HepG2 (cell line): ENCODE results near the gene SF1. TPM values are rescaled to one million over a fixed set of nuclear protein-coding genes. Genes with fewer than 3 reads are reported as not detected.

Source experiments
- ATAC-seq: fragments of 200-7000 bp; cut with Tn5 transposase; 3 replicates; pipeline ENCODE4 v1.9.1; 2020; ENCODE audit warnings: mild to moderate bottlenecking, moderate library complexity
- BruUV-seq: library from RNA; stranded (reverse); fragments of 400-500 nt; replicated peaks from 2 replicates; lab custom pipeline; 2021; lab: Mats Ljungman, UMichigan
- CTCF ChIA-PET: fragments of 300-600 bp; formaldehyde crosslinking; extraction: SDS; loops from one replicate; lab custom pipeline; 2021; ENCODE audit warnings: low total read pairs, inconsistent platforms, low intra/inter-chr PET ratio; lab: Yijun Ruan, JAX
- POLR2A ChIA-PET: fragments of 350-600 bp; sonication (Branson Sonifier 250); formaldehyde crosslinking; loops from one replicate; lab custom pipeline; 2020; ENCODE audit warnings: antibody characterized with exemption, inconsistent platforms; lab: Yijun Ruan, JAX
- DNase-seq: peaks from one replicate; pipeline ENCODE4 v3.0.0-alpha.2; 2015; ENCODE audit warnings: low spot score
- FAIRE-seq: peaks from 3 replicates; lab custom pipeline; 2011; peaks lifted over from hg19 to GRCh38; lab: Jason Lieb, UNC
- H2AFZ ChIP-seq: one replicate; pipeline ENCODE4 v1.6.1; 2011; ENCODE audit warnings: low read length, inconsistent platforms
- H3K27ac ChIP-seq: fragments of 300-600 bp; 3 replicates; pipeline ENCODE4 v1.8.0; 2011; ENCODE audit warnings: mixed run types, mild to moderate bottlenecking, mixed read lengths, low read length, inconsistent platforms; ENCODE audit not compliant: insufficient read depth; ENCODE audit errors: extremely low read length
- H3K27me3 ChIP-seq, 2 experiments: fragments of 200-600 bp in 1 of 2; 2 replicates in 1 of 2; 3 replicates in 1 of 2; pipeline versions ENCODE4 v1.6.0 to v1.8.0; 2011; ENCODE audit warnings: low read length in 2 of 2, mild to moderate bottlenecking in 2 of 2, moderate library complexity in 2 of 2, inconsistent platforms in 1 of 2; ENCODE audit not compliant: insufficient read depth in 2 of 2, control insufficient read depth in 1 of 2
- H3K36me3 ChIP-seq, 2 experiments: fragments of 200-600 bp in 1 of 2; replicated peaks in 1 of 2; 2 replicates in 1 of 2; 3 replicates in 1 of 2; pipeline versions ENCODE4 v1.5.1 to v1.8.0; 2011; ENCODE audit warnings: low read length in 2 of 2, inconsistent platforms in 1 of 2; ENCODE audit not compliant: insufficient read depth in 2 of 2, control insufficient read depth in 1 of 2
- H3K4me1 ChIP-seq: 2 replicates; pipeline ENCODE4 v1.5.1; 2012; ENCODE audit warnings: low read length, inconsistent platforms; ENCODE audit not compliant: insufficient read depth
- H3K4me2 ChIP-seq: 2 replicates; pipeline ENCODE4 v1.6.0; 2011; ENCODE audit warnings: low read depth, low read length, inconsistent platforms
- H3K4me3 ChIP-seq, 3 experiments: fragments of 200-600 bp in 1 of 3; sonication (generic), shearing (Covaris generic) in 1 of 3; replicated peaks in 1 of 3; 2 replicates each; pipeline ENCODE4 v1.5.1; 2011 to 2016; ENCODE audit warnings: low read length in 3 of 3, inconsistent platforms in 2 of 3, low read depth in 2 of 3, mild to moderate bottlenecking in 2 of 3, control low read depth in 1 of 3, mixed read lengths in 1 of 3; ENCODE audit not compliant: insufficient read depth in 1 of 3
- H3K79me2 ChIP-seq: one replicate; pipeline ENCODE4 v1.6.1; 2011; ENCODE audit warnings: low read length, inconsistent platforms; ENCODE audit not compliant: insufficient read depth
- H3K9ac ChIP-seq: 2 replicates; pipeline ENCODE4 v1.6.0; 2011; ENCODE audit warnings: mild to moderate bottlenecking, low read depth, low read length, inconsistent platforms; ENCODE audit not compliant: insufficient read depth
- H3K9me3 ChIP-seq: 2 replicates; pipeline ENCODE4 v1.5.1; 2012; ENCODE audit warnings: mild to moderate bottlenecking, low read length
- H4K20me1 ChIP-seq: 2 replicates; pipeline ENCODE4 v1.6.0; 2011; ENCODE audit warnings: inconsistent platforms, mild to moderate bottlenecking, low read length, moderate library complexity; ENCODE audit not compliant: insufficient read depth
- ARNT ChIP-seq: fragments of 450-650 bp; IDR thresholded peaks from 2 replicates; pipeline ENCODE4 v1.6.1; 2017
- BRF2 ChIP-seq: sonication (generic); formaldehyde crosslinking; IDR thresholded peaks from 2 replicates; pipeline ENCODE4 v1.8.1; 2022; ENCODE audit warnings: mild to moderate bottlenecking, missing genetic modification reagents
- CSRNP1 ChIP-seq: sonication (generic); formaldehyde crosslinking; IDR thresholded peaks from 2 replicates; pipeline ENCODE4 v1.8.1; 2023; ENCODE audit warnings: mild to moderate bottlenecking, missing genetic modification reagents
- FOSL1 ChIP-seq: sonication (generic); formaldehyde crosslinking; IDR thresholded peaks from 2 replicates; pipeline ENCODE4 v1.9.0; 2021; ENCODE audit warnings: missing genetic modification reagents, borderline replicate concordance
- RELA ChIP-seq: sonication (generic); formaldehyde crosslinking; IDR thresholded peaks from 2 replicates; pipeline ENCODE4 v1.4.0; 2020; ENCODE audit warnings: missing genetic modification reagents
- SNAPC4 ChIP-seq: sonication (generic); formaldehyde crosslinking; IDR thresholded peaks from 2 replicates; pipeline ENCODE4 v1.4.0; 2020; ENCODE audit warnings: mild to moderate bottlenecking, missing genetic modification reagents
- TERF1 ChIP-seq: sonication (generic); formaldehyde crosslinking; IDR thresholded peaks from 2 replicates; pipeline ENCODE4 v1.8.0; 2022; ENCODE audit warnings: mild to moderate bottlenecking, missing genetic modification reagents, moderate library complexity
- ZFP41 ChIP-seq: sonication (generic); formaldehyde crosslinking; IDR thresholded peaks from 2 replicates; pipeline ENCODE4 v1.4.0; 2020; ENCODE audit warnings: mild to moderate bottlenecking, missing genetic modification reagents, borderline replicate concordance
- ZNF616 ChIP-seq: sonication (generic); formaldehyde crosslinking; IDR thresholded peaks from 2 replicates; pipeline ENCODE4 v1.5.0; 2020; ENCODE audit warnings: low read depth, mild to moderate bottlenecking, missing genetic modification reagents
- WGBS: methylation state at CpG from one replicate; pipeline ENCODE4 v1.1.6; 2017; ENCODE audit warnings: low lambda C conversion rate; 5-methylcytosine and 5-hydroxymethylcytosine counted together
- in situ Hi-C: cut with HindIII; loops from 2 replicates; pipeline ENCODE4 v1.10.0; 2017; ENCODE audit warnings: low pct_unique_long_range_greater_than_20kb; ENCODE audit not compliant: extremely low pct_ligation_motif_present
- intact Hi-C: fragments of 100-400 bp; cut with micrococcal nuclease; formaldehyde crosslinking; loops from one replicate; pipeline ENCODE4 v1.10.0; 2022; ENCODE audit not compliant: unreplicated experiment
- polyA plus RNA-seq, 8 experiments: library from polyadenylated mRNA; depleted of rRNA in 3 of 8; stranded (reverse) in 7 of 8; unstranded in 1 of 8; fragments of >200 nt; fragmentation: Illumina TruSeq in 4 of 8; extraction: Trizol in 4 of 8; gene quantifications; 2 replicates each; pipeline versions ENCODE4 v1.2.1 to v1.2.3, GENCODE V29; 2011 to 2016; ENCODE audit warnings: low read depth in 4 of 8, missing spikeins in 1 of 8, mixed read lengths in 1 of 8; ENCODE audit not compliant: insufficient read depth in 1 of 8
- total RNA-seq, 5 experiments: library from RNA; depleted of rRNA; stranded (reverse); fragments of >200 nt; fragmentation: Illumina TruSeq; extraction: Trizol; gene quantifications; 2 replicates each; pipeline ENCODE4 v1.2.3, GENCODE V29; 2016; ENCODE audit warnings: low read depth in 1 of 5

The SF1 gene
- total and polyA plus RNA-seq, 2 of the 13 experiments (the other 11 are each of a cell fraction or from before 2014, with no cell fraction given), result 55.5 to 70.4 TPM

- Histone ChIP-seq H4K20me1 (no peaks in the 10 kb centered on the region), H3K9ac (no peak overlapping the region), H3K36me3 (no peaks in the 10 kb centered on the region), H2AFZ (no peak overlapping the region), H3K27ac (no peak overlapping the region), H3K9me3 (no peaks in the 10 kb centered on the region), H3K4me2 (no peak overlapping the region), H3K4me1 (peaks cover 34% of the 10 kb centered on the region), H3K79me2 (no peaks in the 10 kb centered on the region), H3K4me3 (no peak overlapping the region), H3K27me3 (peaks cover 0 to 28% of the 10 kb centered on the region in 2 experiments)
- TF ChIP-seq SNAPC4 (CRISPR knock-in tag) (no peak), ZFP41 (no peak), RELA (CRISPR knock-in tag) (no peak), BRF2 (CRISPR knock-in tag) (no peak), ARNT (no peak), CSRNP1 (CRISPR knock-in tag) (no peak), FOSL1 (no peak), ZNF616 (no peak), TERF1 (no peak)
- ChIA-PET CTCF (no interaction called here), POLR2A (no interaction called here)
- in situ Hi-C loops (no loop called here), intact Hi-C loops (loop anchor here (1.0 kb wide), 1 partner anchor 39 kb away; no protein-coding TSS in a partner anchor)
- no TSS peak for BruUV-seq
- no peak for ATAC-seq
- no peak for DNase-seq
- FAIRE-seq, result no peak
- 39% methylated on average over 6 of the region's 7 CpGs for WGBS
Measured at GRCh38 chr11:64726867-64727530, 51.3 kb downstream of the SF1 start.
